Measurements from ENCODE around the gene LRRC4B. TPM values are rescaled to one million over a fixed set of nuclear protein-coding genes. Genes with fewer than 3 reads are reported as not detected.

Gene LRRC4B
- total and polyA plus RNA-seq, 12 donors, result 0.42 to 3.0 (median 0.78) TPM

GRCh38 chr19:50517704-50518075 lies 50.5 kb downstream of the LRRC4B start:
- Histone ChIP-seq H3K4me3 (no peak overlapping the region), H3K36me3 (no peaks in the 10 kb centered on the region), H3K9me3 (no peaks in the 10 kb centered on the region), H3K27me3 (peaks cover 0 to 13% (median 0%) of the 10 kb centered on the region in 7 donors), H3K27ac (no peak overlapping the region), H3K4me1 (no peaks in the 10 kb centered on the region)
- intact Hi-C loops (cut with DNase I), result loop anchor here in 1 of 10 donors (10.0 kb wide), 1 partner anchor 287 kb away; no protein-coding TSS in a partner anchor
- DNase-seq (no peak), ATAC-seq (no peak)
- WGBS, 2 donors, result 97 to 98% methylated on average over 36 to 37 of the region's 37 CpGs
- TF ChIP-seq, protein P1, sequence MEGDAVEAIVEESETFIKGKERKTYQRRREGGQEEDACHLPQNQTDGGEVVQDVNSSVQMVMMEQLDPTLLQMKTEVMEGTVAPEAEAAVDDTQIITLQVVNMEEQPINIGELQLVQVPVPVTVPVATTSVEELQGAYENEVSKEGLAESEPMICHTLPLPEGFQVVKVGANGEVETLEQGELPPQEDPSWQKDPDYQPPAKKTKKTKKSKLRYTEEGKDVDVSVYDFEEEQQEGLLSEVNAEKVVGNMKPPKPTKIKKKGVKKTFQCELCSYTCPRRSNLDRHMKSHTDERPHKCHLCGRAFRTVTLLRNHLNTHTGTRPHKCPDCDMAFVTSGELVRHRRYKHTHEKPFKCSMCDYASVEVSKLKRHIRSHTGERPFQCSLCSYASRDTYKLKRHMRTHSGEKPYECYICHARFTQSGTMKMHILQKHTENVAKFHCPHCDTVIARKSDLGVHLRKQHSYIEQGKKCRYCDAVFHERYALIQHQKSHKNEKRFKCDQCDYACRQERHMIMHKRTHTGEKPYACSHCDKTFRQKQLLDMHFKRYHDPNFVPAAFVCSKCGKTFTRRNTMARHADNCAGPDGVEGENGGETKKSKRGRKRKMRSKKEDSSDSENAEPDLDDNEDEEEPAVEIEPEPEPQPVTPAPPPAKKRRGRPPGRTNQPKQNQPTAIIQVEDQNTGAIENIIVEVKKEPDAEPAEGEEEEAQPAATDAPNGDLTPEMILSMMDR (IDR thresholded peaks at IDR 0.05), result no peak

- TF ChIP-seq, protein P1 (IDR thresholded peaks at IDR 0.05), result no peak
- 65 to 74% methylated on average over 44 to 53 of the region's 53 CpGs for WGBS, 2 donors
- DNase-seq (no peak), ATAC-seq (no peak)
- peaks cover 0 to 1% (median 0%) of the 10 kb centered on the region in 9 donors for H3K4me1 ChIP-seq
- H3K27me3 ChIP-seq, result peaks cover 0 to 13% (median 0%) of the 10 kb centered on the region in 7 donors
- H3K4me3 ChIP-seq, result no peak overlapping the region
- H3K36me3 ChIP-seq, result no peaks in the 10 kb centered on the region
- no peak overlapping the region for H3K27ac ChIP-seq
- intact Hi-C loops (cut with DNase I), result loop anchor here in 1 of 10 donors (10.0 kb wide), 1 partner anchor 288 kb away; no protein-coding TSS in a partner anchor
- H3K9me3 ChIP-seq, result no peaks in the 10 kb centered on the region
These were observed 51.1 kb downstream of the LRRC4B start for GRCh38 chr19:50516964-50517703.

GRCh38 chr19:50516456-50516855 lies 51.8 kb downstream of the LRRC4B start:
- H3K27ac ChIP-seq, result no peak overlapping the region
- no peak overlapping the region for H3K4me3 ChIP-seq
- H3K4me1 ChIP-seq, result peaks cover 0 to 8% (median 0%) of the 10 kb centered on the region in 9 donors
- H3K27me3 ChIP-seq, result peaks cover 0 to 13% (median 0%) of the 10 kb centered on the region in 7 donors
- intact Hi-C loops (cut with DNase I), result loop anchor here in 1 of 10 donors (10.0 kb wide), 1 partner anchor 288 kb away; no protein-coding TSS in a partner anchor
- ATAC-seq (no peak), DNase-seq (no peak)
- H3K36me3 ChIP-seq, result no peaks in the 10 kb centered on the region
- H3K9me3 ChIP-seq, result no peaks in the 10 kb centered on the region
- TF ChIP-seq, protein P1 (IDR thresholded peaks at IDR 0.05), result no peak
- 68 to 72% methylated on average over 12 of the region's 12 CpGs for WGBS, 2 donors

- no peak for DNase-seq
- Histone ChIP-seq H3K4me1 (peaks cover 3 to 14% (median 8%) of the 10 kb centered on the region in 9 donors), H3K9me3 (no peaks in the 10 kb centered on the region), H3K27me3 (peaks cover 0 to 13% (median 0%) of the 10 kb centered on the region in 7 donors), H3K27ac (no peak overlapping the region), H3K4me3 (no peak overlapping the region), H3K36me3 (no peaks in the 10 kb centered on the region)
- 73 to 75% methylated on average over 10 to 11 of the region's 11 CpGs for WGBS, 2 donors
- intact Hi-C loops (cut with DNase I), result loop anchor here in 1 of 10 donors (10.0 kb wide), 1 partner anchor 290 kb away; no protein-coding TSS in a partner anchor
- no peak for ATAC-seq
- TF ChIP-seq, protein P1 (IDR thresholded peaks at IDR 0.05), result no peak
These were observed 53.1 kb downstream of the LRRC4B start for GRCh38 chr19:50515168-50515561.
